Endothelial cell of umbilical vein (primary cell): ENCODE measurements around the gene SLC5A11. TPM values are rescaled to one million over a fixed set of nuclear protein-coding genes. Genes with fewer than 3 reads are reported as not detected.

Source experiments
- BruUV-seq: library from RNA; stranded (reverse); fragments of 400-500 nt; replicated peaks from 2 replicates; lab custom pipeline; 2021; lab: Mats Ljungman, UMichigan
- CTCF ChIA-PET: fragments of 300-600, 350-600 bp; sonication (Branson Sonifier 250); formaldehyde crosslinking; loops from one replicate; lab custom pipeline; 2021; ENCODE audit warnings: antibody characterized with exemption, inconsistent platforms; lab: Charles Lee
- POLR2A ChIA-PET: fragments of 300-600, 350-600 bp; sonication (Branson Sonifier 250); formaldehyde crosslinking; loops from one replicate; lab custom pipeline; 2021; ENCODE audit warnings: antibody characterized with exemption, inconsistent platforms; lab: Charles Lee
- DNase-seq: peaks from one replicate; pipeline ENCODE4 v3.0.0-alpha.2; 2011; ENCODE audit warnings: low read depth, low spot score
- FAIRE-seq: peaks from 2 replicates; lab custom pipeline; 2011; peaks lifted over from hg19 to GRCh38; lab: Jason Lieb, UNC
- H2AFZ ChIP-seq: 2 replicates; pipeline ENCODE4 v1.6.0; 2012; ENCODE audit warnings: low read depth, low read length, control low read depth, inconsistent platforms
- H3K27ac ChIP-seq: 2 replicates; pipeline ENCODE4 v1.5.1; 2011; ENCODE audit warnings: low read depth, mild to moderate bottlenecking, control low read depth, low read length, moderate library complexity; ENCODE audit not compliant: insufficient read depth
- H3K27me3 ChIP-seq, 2 experiments: 2 replicates each; pipeline versions ENCODE4 v1.6.0 to v1.6.1; 2011; ENCODE audit warnings: low read length in 2 of 2, mixed read lengths in 1 of 2; ENCODE audit not compliant: control insufficient read depth in 2 of 2, insufficient read depth in 2 of 2
- H3K36me3 ChIP-seq, 2 experiments: 2 replicates in 1 of 2; 3 replicates in 1 of 2; pipeline ENCODE4 v1.5.1; 2011; ENCODE audit warnings: low read length in 2 of 2, mild to moderate bottlenecking in 1 of 2, moderate library complexity in 1 of 2; ENCODE audit not compliant: control insufficient read depth in 2 of 2, insufficient read depth in 2 of 2; ENCODE audit errors: extremely low read depth in 1 of 2
- H3K4me1 ChIP-seq: 3 replicates; pipeline ENCODE4 v1.5.1; 2011; ENCODE audit warnings: mild to moderate bottlenecking, low read length; ENCODE audit not compliant: control insufficient read depth, insufficient read depth; ENCODE audit errors: extremely low read depth
- H3K4me2 ChIP-seq: 2 replicates; pipeline ENCODE4 v1.6.1; 2011; ENCODE audit warnings: low read length, control low read depth, mixed read lengths; ENCODE audit not compliant: insufficient read depth
- H3K4me3 ChIP-seq, 3 experiments: fragments of 200-600 bp in 1 of 3; sonication (generic), shearing (Covaris generic) in 1 of 3; replicated peaks in 1 of 3; 2 replicates each; pipeline ENCODE4 v1.5.1; 2011 to 2016; ENCODE audit warnings: control low read depth in 3 of 3, low read length in 3 of 3, mild to moderate bottlenecking in 2 of 3, inconsistent platforms in 1 of 3, low read depth in 1 of 3, moderate library complexity in 1 of 3; ENCODE audit not compliant: insufficient read depth in 1 of 3
- H3K79me2 ChIP-seq: 2 replicates; pipeline ENCODE4 v1.6.0; 2012; ENCODE audit warnings: low read length, inconsistent platforms; ENCODE audit not compliant: control insufficient read depth, insufficient read depth
- H3K9ac ChIP-seq: replicated peaks from 2 replicates; pipeline ENCODE3; 2011; ENCODE audit warnings: low read length, control low read depth; ENCODE audit not compliant: insufficient read depth; ENCODE audit errors: extremely low read depth
- H3K9me1 ChIP-seq: replicated peaks from 3 replicates; pipeline ENCODE4 v1.6.0; 2011; ENCODE audit warnings: mild to moderate bottlenecking, low read length; ENCODE audit not compliant: control insufficient read depth, insufficient read depth; ENCODE audit errors: extremely low read depth
- H3K9me3 ChIP-seq: replicated peaks from 2 replicates; pipeline ENCODE4 v1.5.1; 2012; ENCODE audit warnings: low read length, inconsistent platforms; ENCODE audit not compliant: control insufficient read depth, insufficient read depth
- H4K20me1 ChIP-seq: replicated peaks from 2 replicates; pipeline ENCODE3; 2011; ENCODE audit warnings: mild to moderate bottlenecking, low read length; ENCODE audit not compliant: control insufficient read depth, insufficient read depth; ENCODE audit errors: extremely low read depth
- EZH2 ChIP-seq: IDR thresholded peaks from 2 replicates; pipeline ENCODE4 v1.6.1; 2012; ENCODE audit warnings: borderline replicate concordance, low read depth, mild to moderate bottlenecking, moderate library complexity, low read length, inconsistent platforms; ENCODE audit not compliant: severe bottlenecking
- FOS ChIP-seq: IDR thresholded peaks from 2 replicates; pipeline ENCODE4 v1.6.1; 2011; ENCODE audit warnings: mild to moderate bottlenecking, low read length, moderate library complexity, borderline replicate concordance; ENCODE audit not compliant: insufficient read depth
- GATA2 ChIP-seq: IDR thresholded peaks from 2 replicates; pipeline ENCODE4 v1.7.0; 2011; ENCODE audit warnings: low read depth, mild to moderate bottlenecking, moderate library complexity, mixed read lengths, low read length; ENCODE audit not compliant: insufficient read length, insufficient read depth
- JUN ChIP-seq: IDR thresholded peaks from 2 replicates; pipeline ENCODE4 v1.6.1; 2011; ENCODE audit warnings: borderline replicate concordance, low read depth; ENCODE audit not compliant: insufficient read length, insufficient read depth
- MYC ChIP-seq: IDR thresholded peaks from one replicate; pipeline ENCODE4 v1.6.1; 2011; ENCODE audit warnings: mild to moderate bottlenecking, low read depth, low read length
- POLR2A ChIP-seq: IDR thresholded peaks from 2 replicates; pipeline ENCODE4 v1.6.1; 2012; ENCODE audit warnings: low read depth, mild to moderate bottlenecking, control low read depth, low read length
- POLR2AphosphoS5 ChIP-seq: IDR thresholded peaks from 2 replicates; pipeline ENCODE4 v1.6.1; 2012; ENCODE audit warnings: low read depth, mild to moderate bottlenecking, control low read depth, low read length, moderate library complexity; ENCODE audit not compliant: insufficient read depth
- dilution Hi-C: fragments of 300-500 bp; cut with MboI; formaldehyde crosslinking; loops from one replicate; pipeline ENCODE4 v1.15.0; 2019; ENCODE audit warnings: low sequenced_read_pairs; ENCODE audit not compliant: extremely low pct_ligation_motif_present
- intact Hi-C: fragments of 100-400 bp; cut with micrococcal nuclease; formaldehyde crosslinking; loops from one replicate; pipeline ENCODE4 v1.10.0; 2022
- polyA plus RNA-seq, 4 experiments: library from polyadenylated mRNA; depleted of rRNA in 3 of 4; stranded (reverse) in 3 of 4; unstranded in 1 of 4; fragments of >200 nt; gene quantifications; 2 replicates each; pipeline versions ENCODE4 v1.2.1 to v1.2.3, GENCODE V29; 2011 to 2012; ENCODE audit warnings: missing spikeins in 1 of 4
- total RNA-seq: library from RNA; stranded (reverse); gene quantifications from 2 replicates; pipeline ENCODE4 v1.2.3, GENCODE V29; 2021
- TF ChIP-seq, protein P1 (sequence below), 2 donors: IDR thresholded peaks; 1 replicate in 1 of 2; 2 replicates in 1 of 2; pipeline ENCODE4 v1.5.1; 2011; ENCODE audit warnings: low read length in 2 of 2, mild to moderate bottlenecking in 2 of 2, moderate library complexity in 2 of 2, control low read depth in 1 of 2, inconsistent platforms in 1 of 2, low read depth in 1 of 2; ENCODE audit not compliant: insufficient read depth in 1 of 2; ENCODE audit errors: extremely low read depth in 1 of 2
- TF ChIP-seq, protein P2 (sequence below): IDR thresholded peaks from 2 replicates; pipeline ENCODE4 v1.6.1; 2011; ENCODE audit not compliant: insufficient read depth, insufficient read length

SLC5A11 gene
- total and polyA plus RNA-seq, 2 donors (not counting 3 experiments of a cell fraction or from before 2014, with no cell fraction given) = 0.12 TPM; not detected in 1

GRCh38 chr16:24957887-24958286 is 112.1 kb downstream of the SLC5A11 start:
- H3K4me3 ChIP-seq = no peak overlapping the region
- POLR2A ChIA-PET = no interaction called here
- no peak overlapping the region for H3K27ac ChIP-seq
- no peaks in the 10 kb centered on the region for H4K20me1 ChIP-seq
- no peak overlapping the region for H2AFZ ChIP-seq
- FAIRE-seq = no peak
- intact Hi-C loops (no loop called here), dilution Hi-C loops (no loop called here)
- H3K79me2 ChIP-seq = peaks cover under 1% of the 10 kb centered on the region
- H3K4me2 ChIP-seq = no peak overlapping the region
- TF ChIP-seq FOS (no peak), MYC (no peak), EZH2 (no peak), POLR2AphosphoS5 (no peak), GATA2 (no peak), JUN (no peak), POLR2A (no peak)
- TF ChIP-seq, protein P1, sequence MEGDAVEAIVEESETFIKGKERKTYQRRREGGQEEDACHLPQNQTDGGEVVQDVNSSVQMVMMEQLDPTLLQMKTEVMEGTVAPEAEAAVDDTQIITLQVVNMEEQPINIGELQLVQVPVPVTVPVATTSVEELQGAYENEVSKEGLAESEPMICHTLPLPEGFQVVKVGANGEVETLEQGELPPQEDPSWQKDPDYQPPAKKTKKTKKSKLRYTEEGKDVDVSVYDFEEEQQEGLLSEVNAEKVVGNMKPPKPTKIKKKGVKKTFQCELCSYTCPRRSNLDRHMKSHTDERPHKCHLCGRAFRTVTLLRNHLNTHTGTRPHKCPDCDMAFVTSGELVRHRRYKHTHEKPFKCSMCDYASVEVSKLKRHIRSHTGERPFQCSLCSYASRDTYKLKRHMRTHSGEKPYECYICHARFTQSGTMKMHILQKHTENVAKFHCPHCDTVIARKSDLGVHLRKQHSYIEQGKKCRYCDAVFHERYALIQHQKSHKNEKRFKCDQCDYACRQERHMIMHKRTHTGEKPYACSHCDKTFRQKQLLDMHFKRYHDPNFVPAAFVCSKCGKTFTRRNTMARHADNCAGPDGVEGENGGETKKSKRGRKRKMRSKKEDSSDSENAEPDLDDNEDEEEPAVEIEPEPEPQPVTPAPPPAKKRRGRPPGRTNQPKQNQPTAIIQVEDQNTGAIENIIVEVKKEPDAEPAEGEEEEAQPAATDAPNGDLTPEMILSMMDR (IDR thresholded peaks at IDR 0.05; ENCODE audit: extremely low read depth in 1 of 2, insufficient read depth in 1 of 2, low read depth in 1 of 2, low read length in 2 of 2) = no peak
- TF ChIP-seq, protein P2, sequence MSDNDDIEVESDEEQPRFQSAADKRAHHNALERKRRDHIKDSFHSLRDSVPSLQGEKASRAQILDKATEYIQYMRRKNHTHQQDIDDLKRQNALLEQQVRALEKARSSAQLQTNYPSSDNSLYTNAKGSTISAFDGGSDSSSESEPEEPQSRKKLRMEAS = no peak
- H3K4me1 ChIP-seq = no peaks in the 10 kb centered on the region
- BruUV-seq = no TSS peak
- H3K36me3 ChIP-seq = peaks cover 47 to 52% of the 10 kb centered on the region in 2 experiments
- H3K27me3 ChIP-seq = no peaks in the 10 kb centered on the region
- no peaks in the 10 kb centered on the region for H3K9me1 ChIP-seq
- no peaks in the 10 kb centered on the region for H3K9me3 ChIP-seq
- CTCF ChIA-PET = no interaction called here
- H3K9ac ChIP-seq = no peak overlapping the region
- DNase-seq = no peak

Other genes starting within 250 kb of the SLC5A11 start
- 62.7 and 74.5 TPM in 2 replicates for gene TNRC6A, start 116.3 kb upstream of the SLC5A11 start, total RNA-seq
- 39.3 and 51.5 TPM in 2 replicates for gene TNRC6A, start 116.3 kb upstream of the SLC5A11 start, polyA plus RNA-seq
- gene ARHGAP17, start 169.4 kb downstream of the SLC5A11 start, total RNA-seq = 151 and 164 TPM in 2 replicates
- 63.1 and 65.8 TPM in 2 replicates for gene ARHGAP17, start 169.4 kb downstream of the SLC5A11 start, polyA plus RNA-seq